ENCODE measurements around the gene TMOD3. TPM values are rescaled to one million over a fixed set of nuclear protein-coding genes. Genes with fewer than 3 reads are reported as not detected.

The TMOD3 gene
- total and polyA plus RNA-seq, 4 donors: 12.4 to 108 (median 41.1) TPM

- 12 to 21% methylated on average over 4 of the region's 4 CpGs for WGBS, 2 donors
- H3K36me3 ChIP-seq (ENCODE audit: control insufficient read depth in 4 of 4, insufficient read depth in 4 of 4, low read length in 4 of 4): no peaks in the 10 kb centered on the region
- no peaks in the 10 kb centered on the region for H3K9me3 ChIP-seq (ENCODE audit: control insufficient read depth in 4 of 4, insufficient read depth in 3 of 4, low read length in 3 of 4)
- no peaks in the 10 kb centered on the region for H3K27me3 ChIP-seq (ENCODE audit: control insufficient read depth in 3 of 3, insufficient read depth in 3 of 3, low read length in 2 of 3)
- H3K4me1 ChIP-seq (ENCODE audit: control insufficient read depth in 5 of 5, insufficient read depth in 5 of 5, low read length in 5 of 5): peaks cover 7 to 63% (median 29%) of the 10 kb centered on the region in 5 donors
- H3K4me3 ChIP-seq: no peak overlapping the region
- DNase-seq: peak; percentile 36 to 75 (median 69)
- peak overlapping the region in 1 of 2 donors; percentile 53 for H3K27ac ChIP-seq (ENCODE audit: low read depth in 1 of 2, low read length in 1 of 2)
- no peak for ATAC-seq (ENCODE audit: insufficient read depth, low FRiP score)
- no peak overlapping the region for H3K9ac ChIP-seq (ENCODE audit: insufficient read depth in 1 of 2, low read length in 2 of 2)
- TF ChIP-seq, protein P1, sequence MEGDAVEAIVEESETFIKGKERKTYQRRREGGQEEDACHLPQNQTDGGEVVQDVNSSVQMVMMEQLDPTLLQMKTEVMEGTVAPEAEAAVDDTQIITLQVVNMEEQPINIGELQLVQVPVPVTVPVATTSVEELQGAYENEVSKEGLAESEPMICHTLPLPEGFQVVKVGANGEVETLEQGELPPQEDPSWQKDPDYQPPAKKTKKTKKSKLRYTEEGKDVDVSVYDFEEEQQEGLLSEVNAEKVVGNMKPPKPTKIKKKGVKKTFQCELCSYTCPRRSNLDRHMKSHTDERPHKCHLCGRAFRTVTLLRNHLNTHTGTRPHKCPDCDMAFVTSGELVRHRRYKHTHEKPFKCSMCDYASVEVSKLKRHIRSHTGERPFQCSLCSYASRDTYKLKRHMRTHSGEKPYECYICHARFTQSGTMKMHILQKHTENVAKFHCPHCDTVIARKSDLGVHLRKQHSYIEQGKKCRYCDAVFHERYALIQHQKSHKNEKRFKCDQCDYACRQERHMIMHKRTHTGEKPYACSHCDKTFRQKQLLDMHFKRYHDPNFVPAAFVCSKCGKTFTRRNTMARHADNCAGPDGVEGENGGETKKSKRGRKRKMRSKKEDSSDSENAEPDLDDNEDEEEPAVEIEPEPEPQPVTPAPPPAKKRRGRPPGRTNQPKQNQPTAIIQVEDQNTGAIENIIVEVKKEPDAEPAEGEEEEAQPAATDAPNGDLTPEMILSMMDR (IDR thresholded peaks at IDR 0.05; ENCODE audit: control extremely low read depth, extremely low read depth): no peak
These were observed 8.4 kb downstream of the TMOD3 start for GRCh38 chr15:51837792-51838251.

- Histone ChIP-seq H3K9ac (ENCODE audit: insufficient read depth in 1 of 2, low read length in 2 of 2) (no peak overlapping the region), H3K36me3 (ENCODE audit: control insufficient read depth in 4 of 4, insufficient read depth in 4 of 4, low read length in 4 of 4) (no peaks in the 10 kb centered on the region), H3K27me3 (ENCODE audit: control insufficient read depth in 3 of 3, insufficient read depth in 3 of 3, low read length in 2 of 3) (no peaks in the 10 kb centered on the region), H3K27ac (ENCODE audit: low read depth in 1 of 2, low read length in 1 of 2) (no peak overlapping the region), H3K4me1 (ENCODE audit: control insufficient read depth in 5 of 5, insufficient read depth in 5 of 5, low read length in 5 of 5) (peaks cover 7 to 67% (median 33%) of the 10 kb centered on the region in 5 donors), H3K9me3 (ENCODE audit: control insufficient read depth in 4 of 4, insufficient read depth in 3 of 4, low read length in 3 of 4) (no peaks in the 10 kb centered on the region), H3K4me3 (no peak overlapping the region)
- DNase-seq: no peak
- TF ChIP-seq, protein P1 (IDR thresholded peaks at IDR 0.05; ENCODE audit: control extremely low read depth, extremely low read depth): no peak
- ATAC-seq (ENCODE audit: insufficient read depth, low FRiP score): no peak
- whole genome bisulfite sequencing, 2 donors: 73 to 78% methylated on average over 2 of the region's 2 CpGs
These were observed 8.8 kb downstream of the TMOD3 start for GRCh38 chr15:51838270-51838669.

- H3K9ac ChIP-seq (ENCODE audit: insufficient read depth in 1 of 2, low read length in 2 of 2): peak overlapping the region in 1 of 2 donors; percentile 7
- H3K27me3 ChIP-seq (ENCODE audit: control insufficient read depth in 3 of 3, insufficient read depth in 3 of 3, low read length in 2 of 3): no peaks in the 10 kb centered on the region
- ATAC-seq (ENCODE audit: insufficient read depth, low FRiP score): no peak
- no peaks in the 10 kb centered on the region for H3K9me3 ChIP-seq (ENCODE audit: control insufficient read depth in 4 of 4, insufficient read depth in 3 of 4, low read length in 3 of 4)
- 55 to 59% methylated on average over 4 of the region's 4 CpGs for WGBS, 2 donors
- no peak overlapping the region for H3K27ac ChIP-seq (ENCODE audit: low read depth in 1 of 2, low read length in 1 of 2)
- no peak overlapping the region for H3K4me3 ChIP-seq
- peaks cover 9 to 69% (median 47%) of the 10 kb centered on the region in 5 donors for H3K4me1 ChIP-seq (ENCODE audit: control insufficient read depth in 5 of 5, insufficient read depth in 5 of 5, low read length in 5 of 5)
- DNase-seq: peak in 2 of 3 donors; percentile 96
- TF ChIP-seq, protein P1 (IDR thresholded peaks at IDR 0.05; ENCODE audit: control extremely low read depth, extremely low read depth): no peak
- no peaks in the 10 kb centered on the region for H3K36me3 ChIP-seq (ENCODE audit: control insufficient read depth in 4 of 4, insufficient read depth in 4 of 4, low read length in 4 of 4)
These were observed 11.2 kb downstream of the TMOD3 start for GRCh38 chr15:51840692-51841091.

Measured in lung (tissue), 12 donors.